Panc1 (cell line): ENCODE data around the gene BIVM. TPM values are rescaled to one million over a fixed set of nuclear protein-coding genes. Genes with fewer than 3 reads are reported as not detected.

Experiments
- ATAC-seq: fragments of 200-7000 bp; cut with Tn5 transposase; 2 replicates; pipeline ENCODE4 v1.9.1; 2020; ENCODE audit warnings: mild to moderate bottlenecking, moderate library complexity
- BruUV-seq: library from RNA; stranded (reverse); fragments of 400-500 nt; replicated peaks from 2 replicates; lab custom pipeline; 2021; lab: Mats Ljungman, UMichigan
- CTCF ChIA-PET: fragments of 300-600 bp; sonication (Branson Sonifier 250); formaldehyde crosslinking; loops from one replicate; lab custom pipeline; 2022; ENCODE audit warnings: antibody characterized with exemption; lab: Charles Lee
- POLR2A ChIA-PET: fragments of 300-600 bp; sonication (Branson Sonifier 250); formaldehyde crosslinking; loops from one replicate; lab custom pipeline; 2022; ENCODE audit warnings: antibody characterized with exemption; lab: Charles Lee
- DNase-seq: peaks from one replicate; pipeline ENCODE4 v3.0.0-alpha.2; 2010; ENCODE audit warnings: low read depth, low spot score
- H3K27ac ChIP-seq: 2 replicates; pipeline ENCODE4 v1.5.1; 2011; ENCODE audit warnings: mild to moderate bottlenecking, low read length, inconsistent platforms
- H3K27me3 ChIP-seq: fragments of 200-500 bp; sonication (Bioruptor generic); 2 replicates; pipeline ENCODE4 v1.6.0; 2014; ENCODE audit warnings: low read length, inconsistent platforms; ENCODE audit not compliant: control insufficient read depth, insufficient read depth
- H3K36me3 ChIP-seq: fragments of 200-500 bp; sonication (Bioruptor generic); 2 replicates; pipeline ENCODE4 v1.5.1; 2014; ENCODE audit warnings: inconsistent platforms, mild to moderate bottlenecking, low read length, moderate library complexity; ENCODE audit not compliant: control insufficient read depth, insufficient read depth
- H3K4me1 ChIP-seq: 2 replicates; pipeline ENCODE4 v1.5.1; 2011; ENCODE audit warnings: inconsistent platforms, mild to moderate bottlenecking, low read length, moderate library complexity; ENCODE audit not compliant: control insufficient read depth, insufficient read depth
- H3K4me3 ChIP-seq, 2 experiments: 2 replicates each; pipeline ENCODE4 v1.5.1; 2011 to 2012; ENCODE audit warnings: low read depth in 2 of 2, low read length in 2 of 2, mild to moderate bottlenecking in 2 of 2, inconsistent platforms in 1 of 2, moderate library complexity in 1 of 2
- H3K9me3 ChIP-seq: fragments of 200-500 bp; sonication (Bioruptor generic); 2 replicates; pipeline ENCODE4 v1.5.1; 2014; ENCODE audit warnings: low read depth, mild to moderate bottlenecking, inconsistent platforms, low read length, moderate library complexity; ENCODE audit not compliant: control insufficient read depth, insufficient read depth
- CTCF ChIP-seq: fragments of 450-650 bp; IDR thresholded peaks from 2 replicates; pipeline ENCODE4 v1.5.1; 2017; ENCODE audit warnings: mild to moderate bottlenecking
- POLR2AphosphoS5 ChIP-seq: IDR thresholded peaks from 2 replicates; pipeline ENCODE4 v1.6.1; 2012; ENCODE audit warnings: mild to moderate bottlenecking, low read depth, low read length, moderate library complexity
- REST ChIP-seq, 2 experiments: IDR thresholded peaks; 2 replicates each; pipeline ENCODE4 v1.6.1; 2011 to 2012; ENCODE audit warnings: low read depth in 2 of 2, control low read depth in 1 of 2, low read length in 1 of 2, mild to moderate bottlenecking in 1 of 2, moderate library complexity in 1 of 2; ENCODE audit not compliant: insufficient read depth in 1 of 2
- SIN3A ChIP-seq: IDR thresholded peaks from 2 replicates; pipeline ENCODE4 v1.6.1; 2012; ENCODE audit warnings: low read depth, mild to moderate bottlenecking, low read length, moderate library complexity, borderline replicate concordance; ENCODE audit not compliant: insufficient read depth
- TCF7L2 ChIP-seq: IDR thresholded peaks from 2 replicates; pipeline ENCODE4 v1.6.1; 2011; ENCODE audit warnings: mild to moderate bottlenecking, low read depth, low read length, inconsistent platforms
- in situ Hi-C: cut with HindIII; loops from 2 replicates; pipeline ENCODE4 v1.10.0; 2016; ENCODE audit warnings: low sequenced_read_pairs, low pct_unique_long_range_greater_than_20kb
- intact Hi-C: fragments of 100-400 bp; cut with micrococcal nuclease; formaldehyde crosslinking; loops from one replicate; pipeline ENCODE4 v1.10.0; 2022; ENCODE audit not compliant: unreplicated experiment
- total RNA-seq: library from RNA; stranded (reverse); gene quantifications from one replicate; pipeline ENCODE4 v1.2.1, GENCODE V29; 2021; ENCODE audit not compliant: unreplicated experiment

The BIVM gene
- total RNA-seq, 1 experiment from 2014 or later, result 10.5 TPM

- intact Hi-C loops (no loop called here), in situ Hi-C loops (no loop called here)
- Histone ChIP-seq H3K4me3 (no peak overlapping the region), H3K9me3 (no peaks in the 10 kb centered on the region), H3K4me1 (0 out of 2 replicates have a peak, but pooled peaks cover 2% of the 10 kb centered on the region), H3K27me3 (no peaks in the 10 kb centered on the region), H3K27ac (no peak overlapping the region), H3K36me3 (no peaks in the 10 kb centered on the region)
- ChIA-PET CTCF (no interaction called here), POLR2A (no interaction called here)
- TF ChIP-seq REST (IDR thresholded peaks at IDR 0.05; ENCODE audit: insufficient read depth in 1 of 2, low read depth in 2 of 2, low read length in 1 of 2) (no peak), CTCF (no peak), TCF7L2 (no peak), POLR2AphosphoS5 (no peak), SIN3A (no peak)
- ATAC-seq, result no peak
- no peak for DNase-seq
- no TSS peak for BruUV-seq
These were observed 15.9 kb downstream of the BIVM start for GRCh38 chr13:102814793-102815192.

GRCh38 chr13:102815788-102816187 is 16.9 kb downstream of the BIVM start:
- no peak overlapping the region for H3K27ac ChIP-seq
- no peak for DNase-seq
- no peak for ATAC-seq
- 0 out of 2 replicates have a peak, but pooled peaks cover 2% of the 10 kb centered on the region for H3K4me1 ChIP-seq
- ChIA-PET POLR2A (no interaction called here), CTCF (no interaction called here)
- intact Hi-C loops (no loop called here), in situ Hi-C loops (no loop called here)
- TF ChIP-seq REST (IDR thresholded peaks at IDR 0.05; ENCODE audit: insufficient read depth in 1 of 2, low read depth in 2 of 2, low read length in 1 of 2) (no peak), CTCF (no peak), POLR2AphosphoS5 (no peak), TCF7L2 (no peak), SIN3A (no peak)
- H3K4me3 ChIP-seq, result no peak overlapping the region
- H3K9me3 ChIP-seq, result no peaks in the 10 kb centered on the region
- no peaks in the 10 kb centered on the region for H3K27me3 ChIP-seq
- BruUV-seq, result no TSS peak
- no peaks in the 10 kb centered on the region for H3K36me3 ChIP-seq
